Natural killer cell (primary cell): ENCODE results near the gene IDE. TPM values are rescaled to one million over a fixed set of nuclear protein-coding genes. Genes with fewer than 3 reads are reported as not detected.
"Not testable (repeated sequence)": the region's sequence is repeated elsewhere in the genome, so short reads cannot be mapped to it uniquely, and the experiment has no call there.

ENCODE experiments used
- ATAC-seq, 3 donors: fragments of 150-1000 bp in 2 of 3; fragments of 200-7000 bp in 1 of 3; cut with Tn5 transposase; 1 replicate in 1 of 3; 2 replicates in 2 of 3; pipeline ENCODE4 v1.10.0; 2021; ENCODE audit warnings: mild to moderate bottlenecking in 2 of 3, moderate library complexity in 2 of 3
- DNase-seq, 2 donors: peaks; one replicate each; pipeline versions ENCODE4 v3.0.0 to v3.0.0-alpha.2; 2013 to 2021; ENCODE audit warnings: mixed read lengths in 1 of 2
- H3K27ac ChIP-seq: one replicate; pipeline ENCODE4 v1.5.1; 2013; ENCODE audit warnings: mild to moderate bottlenecking, low read length
- H3K27me3 ChIP-seq: one replicate; pipeline ENCODE4 v1.6.1; 2013; ENCODE audit warnings: low read length; ENCODE audit not compliant: control insufficient read depth, insufficient read depth
- H3K36me3 ChIP-seq: one replicate; pipeline ENCODE4 v1.6.1; 2013; ENCODE audit warnings: low read length; ENCODE audit not compliant: control insufficient read depth, insufficient read depth
- H3K4me1 ChIP-seq: one replicate; pipeline ENCODE4 v1.6.1; 2013; ENCODE audit warnings: low read length; ENCODE audit not compliant: control insufficient read depth, insufficient read depth
- H3K4me3 ChIP-seq: one replicate; pipeline ENCODE4 v1.5.1; 2013; ENCODE audit warnings: low read length
- H3K9me3 ChIP-seq: one replicate; pipeline ENCODE4 v1.6.1; 2013; ENCODE audit warnings: low read length; ENCODE audit not compliant: control insufficient read depth, insufficient read depth
- H3K27ac Mint-ChIP-seq, 2 donors: one replicate each; pipeline ENCODE4 v1.8.0; 2022; ENCODE audit warnings: mild to moderate bottlenecking in 2 of 2, mixed read lengths in 2 of 2, moderate library complexity in 1 of 2
- H3K27me3 Mint-ChIP-seq, 2 donors: one replicate each; pipeline ENCODE4 v1.8.0; 2022; ENCODE audit warnings: low read depth in 2 of 2, mixed read lengths in 2 of 2
- H3K36me3 Mint-ChIP-seq: one replicate; pipeline ENCODE4 v1.8.0; 2022; ENCODE audit warnings: mixed read lengths
- H3K4me1 Mint-ChIP-seq, 2 donors: one replicate each; pipeline ENCODE4 v1.8.0; 2022; ENCODE audit warnings: mixed read lengths in 2 of 2
- H3K4me3 Mint-ChIP-seq: one replicate; pipeline ENCODE4 v1.8.0; 2022; ENCODE audit warnings: mild to moderate bottlenecking, moderate library complexity, mixed read lengths
- H3K9me3 Mint-ChIP-seq, 2 donors: one replicate each; pipeline ENCODE4 v1.8.0; 2022; ENCODE audit warnings: mixed read lengths in 2 of 2
- CTCF ChIP-seq: fragments of 200-600 bp; IDR thresholded peaks from one replicate; pipeline ENCODE4 v1.8.0; 2022; ENCODE audit warnings: antibody characterized with exemption
- WGBS: methylation state at CpG from one replicate; pipeline ENCODE4 v1.1.7; 2013; ENCODE audit warnings: missing lambda C conversion rate; ENCODE audit not compliant: insufficient coverage; 5-methylcytosine and 5-hydroxymethylcytosine counted together
- intact Hi-C: fragments of 100-400 bp; cut with micrococcal nuclease; formaldehyde crosslinking; loops from one replicate; pipeline ENCODE4 v1.14.2; 2022
- total RNA-seq, 4 donors: library from RNA; stranded (reverse); fragments of 120-200 nt in 1 of 4; gene quantifications; one replicate each; pipeline versions ENCODE4 v1.2.3 to v1.2.4, GENCODE V29; 2013 to 2022

IDE gene
- total RNA-seq, 3 donors from 2014 or later (not counting 1 experiment from before 2014, with no cell fraction given): 18.2 to 23.5 (median 21.8) TPM

- intact Hi-C loops: no loop called here
- Mint-ChIP-seq H3K27me3 (no peaks in the 10 kb centered on the region), H3K36me3 (no peaks in the 10 kb centered on the region), H3K4me3 (no peak overlapping the region), H3K9me3 (no peaks in the 10 kb centered on the region), H3K27ac (no peak overlapping the region), H3K4me1 (no peaks in the 10 kb centered on the region)
- Histone ChIP-seq H3K27ac (no peak overlapping the region), H3K4me3 (no peak overlapping the region), H3K9me3 (no peaks in the 10 kb centered on the region), H3K4me1 (no peaks in the 10 kb centered on the region), H3K36me3 (no peaks in the 10 kb centered on the region), H3K27me3 (no peaks in the 10 kb centered on the region)
- 93% methylated on average over 4 of the region's 6 CpGs for WGBS
- no peak for TF ChIP-seq CTCF
- DNase-seq (no peak), ATAC-seq (no peak)
Observed at GRCh38 chr10:92438220-92438619, 135.7 kb downstream of the IDE start.

- no peak overlapping the region for H3K4me3 ChIP-seq
- ATAC-seq: no peak
- Mint-ChIP-seq H3K4me1 (no peaks in the 10 kb centered on the region), H3K4me3 (no peak overlapping the region), H3K9me3 (no peaks in the 10 kb centered on the region), H3K27ac (no peak overlapping the region), H3K36me3 (no peaks in the 10 kb centered on the region), H3K27me3 (no peaks in the 10 kb centered on the region)
- 84% methylated on average over 5 of the region's 5 CpGs for WGBS
- intact Hi-C loops: no loop called here
- no peak for DNase-seq
- no peak overlapping the region for H3K27ac ChIP-seq
- H3K4me1 ChIP-seq: no peaks in the 10 kb centered on the region
- H3K27me3 ChIP-seq: no peaks in the 10 kb centered on the region
- TF ChIP-seq CTCF: no peak
- H3K36me3 ChIP-seq: no peaks in the 10 kb centered on the region
- no peaks in the 10 kb centered on the region for H3K9me3 ChIP-seq
Observed at GRCh38 chr10:92436611-92437010, 137.3 kb downstream of the IDE start.

- H3K4me3 Mint-ChIP-seq, H3K27me3 ChIP-seq, DNase-seq, H3K36me3 ChIP-seq, H3K27ac Mint-ChIP-seq, ATAC-seq, H3K27ac ChIP-seq, H3K4me3 ChIP-seq, H3K4me1 Mint-ChIP-seq, intact Hi-C loops, H3K36me3 Mint-ChIP-seq, H3K4me1 ChIP-seq, H3K27me3 Mint-ChIP-seq, H3K9me3 ChIP-seq, H3K9me3 Mint-ChIP-seq: not testable (repeated sequence)
- 93% methylated on average over 5 of the region's 5 CpGs for WGBS
Observed at GRCh38 chr10:92436065-92436464, 137.8 kb downstream of the IDE start.

- DNase-seq (no peak), ATAC-seq (no peak)
- Histone ChIP-seq H3K27ac (no peak overlapping the region), H3K36me3 (no peaks in the 10 kb centered on the region), H3K27me3 (no peaks in the 10 kb centered on the region), H3K4me3 (no peak overlapping the region), H3K9me3 (no peaks in the 10 kb centered on the region), H3K4me1 (no peaks in the 10 kb centered on the region)
- 93% methylated on average over 4 of the region's 4 CpGs for WGBS
- intact Hi-C loops: no loop called here
- Mint-ChIP-seq H3K36me3 (no peaks in the 10 kb centered on the region), H3K4me3 (no peak overlapping the region), H3K9me3 (no peaks in the 10 kb centered on the region), H3K4me1 (no peaks in the 10 kb centered on the region), H3K27ac (no peak overlapping the region), H3K27me3 (no peaks in the 10 kb centered on the region)
- TF ChIP-seq CTCF: no peak
Observed at GRCh38 chr10:92434385-92434784, 139.5 kb downstream of the IDE start.
